ENCODE results near the gene RALGPS1. TPM values are rescaled to one million over a fixed set of nuclear protein-coding genes. Genes with fewer than 3 reads are reported as not detected.

Gene RALGPS1
- total RNA-seq, 1 donor from 2014 or later, result 2.7 TPM

DNA sequence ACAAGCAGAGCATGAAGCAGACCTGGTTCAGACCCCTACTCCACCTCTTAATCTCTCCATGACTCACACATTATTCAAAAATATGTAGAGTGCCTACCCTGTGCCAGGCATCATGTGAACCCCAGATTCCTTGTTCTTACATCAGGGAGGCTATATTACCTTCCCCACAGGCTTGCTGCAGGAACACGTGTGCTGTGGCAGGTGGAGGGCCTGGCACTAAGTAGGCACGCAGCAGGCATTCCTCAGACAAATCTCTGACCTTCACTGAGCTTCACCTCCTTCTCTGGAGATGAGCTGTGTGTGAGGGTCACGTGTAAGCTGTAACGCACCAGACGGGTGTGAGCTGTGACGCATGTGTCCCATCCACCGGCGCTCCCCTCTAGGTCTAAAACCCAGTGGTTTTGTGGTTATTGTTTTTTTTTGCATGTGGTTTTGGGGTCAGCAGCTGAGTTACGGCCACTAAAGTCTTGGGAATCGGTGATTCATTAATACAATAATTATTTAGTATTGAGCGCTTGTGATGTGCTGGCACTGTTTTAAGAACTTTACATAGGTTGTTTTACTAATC, 177.5 kb downstream of the RALGPS1 start:
- intact Hi-C loops (cut with micrococcal nuclease), result no loop called here

GRCh38 chr9:127093319-127094020, 178.9 kb downstream of the RALGPS1 start:
- intact Hi-C loops (cut with micrococcal nuclease), result no loop called here

DNA sequence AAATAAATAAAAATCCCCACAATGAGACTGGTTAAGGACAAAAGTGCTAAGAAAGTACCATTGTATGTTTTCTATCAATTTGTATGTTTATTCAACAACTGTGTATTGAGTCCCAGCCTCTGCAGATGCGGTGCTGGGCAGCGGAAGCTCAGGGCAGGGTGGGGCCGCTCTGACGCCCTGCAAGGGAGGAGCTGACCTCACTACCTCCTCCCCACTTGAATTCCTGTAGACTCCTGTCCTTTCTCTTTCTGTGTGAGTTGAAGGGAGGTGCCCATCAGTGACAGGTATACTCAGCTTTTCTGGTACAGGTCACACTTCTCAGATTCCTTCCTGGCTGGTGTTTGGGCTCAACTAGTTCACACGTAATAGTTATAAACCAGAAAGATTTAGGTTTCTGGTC, 180.8 kb downstream of the RALGPS1 start:
- intact Hi-C loops (cut with micrococcal nuclease), result no loop called here

DNA sequence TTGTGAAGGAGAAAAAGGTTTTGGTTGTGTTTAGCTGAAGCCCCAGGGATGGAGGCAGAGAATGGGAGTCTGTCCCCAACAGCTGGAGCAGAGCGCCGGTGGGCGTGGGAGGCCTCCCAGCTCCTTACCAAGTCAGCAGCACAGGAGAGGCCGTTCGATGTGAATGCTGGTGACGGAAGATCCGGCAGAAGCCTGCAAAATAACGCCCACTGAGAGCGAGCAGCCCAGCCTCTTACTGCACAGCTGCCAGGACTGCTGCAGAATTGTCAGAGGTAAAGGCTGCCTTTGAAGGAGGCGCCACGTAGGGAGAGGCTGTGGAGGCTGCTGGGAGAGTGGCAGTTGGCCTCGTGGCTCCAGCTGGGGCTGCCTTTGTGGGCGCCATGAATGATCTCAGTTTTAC, 181.6 kb downstream of the RALGPS1 start:
- intact Hi-C loops (cut with micrococcal nuclease), result no loop called here

DNA sequence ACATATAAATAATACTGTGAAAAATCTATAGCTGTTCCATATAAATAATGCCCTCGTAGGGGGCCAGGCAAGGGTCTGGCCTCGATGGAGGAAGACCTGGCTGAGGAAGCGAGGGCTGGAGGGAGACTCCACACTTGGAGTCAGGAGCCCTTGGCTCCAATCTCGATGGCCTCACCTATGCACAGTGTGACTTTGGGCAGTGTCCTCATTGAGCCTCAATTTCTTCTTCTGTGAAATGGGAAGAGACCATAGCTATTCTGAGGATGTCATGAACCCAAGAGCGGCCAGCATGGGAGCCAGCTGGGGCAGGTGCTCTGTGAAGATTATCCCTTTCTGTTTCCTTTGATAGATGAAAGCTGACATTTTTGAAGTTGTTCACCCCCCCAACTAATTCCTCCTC, 183.1 kb downstream of the RALGPS1 start:
- intact Hi-C loops (cut with micrococcal nuclease), result no loop called here

DNA sequence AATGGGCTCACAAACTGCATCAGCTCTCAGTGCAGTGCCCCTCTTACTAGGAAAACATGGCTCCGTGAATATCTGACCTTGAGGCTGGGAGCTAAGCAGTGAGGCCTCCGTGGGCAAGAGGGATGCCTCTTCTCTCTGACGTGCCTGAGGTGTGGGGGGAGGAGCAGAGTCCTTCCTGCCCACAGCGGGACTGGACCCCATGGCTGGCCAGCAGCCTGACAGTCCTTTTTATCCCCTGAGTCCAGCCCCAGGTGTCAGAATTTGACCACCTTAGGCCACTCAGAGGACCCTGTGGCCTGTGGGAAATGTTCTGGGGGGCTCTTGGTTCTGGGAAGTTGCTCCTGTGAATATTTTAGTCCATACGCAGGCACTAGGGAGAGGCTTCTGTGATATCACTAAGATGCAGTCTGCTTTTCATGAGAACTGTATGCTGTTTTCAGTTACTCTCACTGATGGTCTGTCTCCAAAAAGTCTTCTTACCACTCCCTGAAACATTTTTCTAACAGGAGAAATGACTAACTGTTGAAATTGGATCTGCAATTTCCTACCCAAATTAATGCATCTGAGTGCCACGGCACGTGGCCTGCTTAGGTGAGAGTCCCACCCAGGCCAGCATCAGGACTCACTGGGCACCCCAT, 184.5 kb downstream of the RALGPS1 start:
- intact Hi-C loops (cut with micrococcal nuclease), result no loop called here

GRCh38 chr9:127099664-127100063, 185.1 kb downstream of the RALGPS1 start:
- intact Hi-C loops (cut with micrococcal nuclease), result no loop called here

GRCh38 chr9:127102176-127102575, 187.6 kb downstream of the RALGPS1 start:
- intact Hi-C loops (cut with micrococcal nuclease), result no loop called here

- intact Hi-C loops (cut with micrococcal nuclease), result no loop called here
Measured at GRCh38 chr9:127102788-127103187, 188.2 kb downstream of the RALGPS1 start.

GRCh38 chr9:127104581-127105311, 190.2 kb downstream of the RALGPS1 start:
- intact Hi-C loops (cut with micrococcal nuclease), result no loop called here

GRCh38 chr9:127105805-127106465, 191.4 kb downstream of the RALGPS1 start:
- intact Hi-C loops (cut with micrococcal nuclease), result no loop called here

GRCh38 chr9:127106466-127106855, 191.9 kb downstream of the RALGPS1 start:
- intact Hi-C loops (cut with micrococcal nuclease), result no loop called here

- intact Hi-C loops (cut with micrococcal nuclease), result no loop called here
Measured at GRCh38 chr9:127107171-127107928, 192.8 kb downstream of the RALGPS1 start.

DNA sequence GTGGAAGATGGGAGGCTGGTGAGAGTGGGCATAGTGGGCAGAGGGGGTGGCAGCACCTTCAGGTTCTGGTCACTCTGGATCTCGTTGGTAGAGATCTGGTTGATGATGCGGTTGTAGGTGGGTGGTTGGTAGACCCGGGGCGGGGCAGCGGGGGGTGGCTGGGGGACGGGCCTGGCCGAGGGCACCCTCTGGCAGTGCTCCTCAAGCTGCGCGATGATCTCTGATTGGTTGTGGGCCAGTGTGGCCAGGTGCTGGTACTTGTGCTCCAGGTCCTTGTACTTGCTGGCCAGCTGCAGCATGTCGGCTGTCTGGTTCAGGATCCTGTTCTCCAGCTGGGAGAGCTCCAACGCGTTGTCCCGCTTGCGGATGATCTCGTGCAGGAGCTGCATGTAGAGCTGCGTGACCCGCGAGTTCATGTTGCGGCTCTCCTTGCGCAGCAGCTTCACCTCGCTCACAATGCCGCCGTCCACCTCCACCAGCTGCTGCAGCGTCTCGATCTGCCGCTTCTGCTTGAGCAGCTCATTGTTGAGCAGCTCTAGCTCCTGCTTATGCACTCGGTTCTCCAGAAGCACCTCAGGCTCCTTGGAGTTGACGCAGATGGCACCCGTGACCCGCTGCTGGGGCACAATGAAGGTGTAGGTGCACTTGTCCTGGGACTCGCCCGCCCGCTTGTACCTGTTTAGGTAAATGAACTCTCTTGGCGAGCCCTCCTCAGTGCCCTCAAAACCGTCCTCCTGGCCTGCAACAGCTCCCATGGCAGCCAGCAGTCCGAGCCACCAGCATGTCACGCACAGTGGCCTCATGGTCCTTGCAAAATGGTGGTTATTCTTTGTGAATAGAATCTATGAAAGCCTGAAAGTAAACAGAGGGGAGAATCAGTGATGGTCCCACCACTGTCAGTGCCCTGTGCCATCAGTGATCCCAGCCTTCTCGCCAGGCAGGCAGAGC, 193.6 kb downstream of the RALGPS1 start:
- intact Hi-C loops (cut with micrococcal nuclease), result no loop called here

GRCh38 chr9:127109212-127109711, 194.7 kb downstream of the RALGPS1 start:
- intact Hi-C loops (cut with micrococcal nuclease), result no loop called here

DNA sequence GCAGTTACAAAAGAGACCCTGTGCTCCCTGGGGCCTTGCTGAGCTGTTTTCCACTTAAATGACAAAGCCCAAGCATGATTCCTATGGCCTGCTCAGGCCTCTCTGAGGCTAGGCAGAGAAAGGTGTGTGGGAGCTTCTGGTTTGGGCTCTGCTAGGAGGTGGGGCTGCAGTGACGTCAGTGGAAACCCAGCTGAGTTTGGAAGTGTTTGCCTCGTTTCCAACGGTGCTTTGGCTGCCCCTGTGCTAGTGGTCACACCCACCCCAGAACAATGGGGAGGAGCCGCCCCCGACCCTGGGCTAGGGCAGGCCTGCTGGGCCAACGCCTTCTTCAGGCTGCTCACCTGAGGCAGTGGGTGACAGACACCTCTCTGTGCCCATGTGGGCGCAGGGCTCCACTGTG, 197.5 kb downstream of the RALGPS1 start:
- intact Hi-C loops (cut with micrococcal nuclease), result no loop called here

DNA sequence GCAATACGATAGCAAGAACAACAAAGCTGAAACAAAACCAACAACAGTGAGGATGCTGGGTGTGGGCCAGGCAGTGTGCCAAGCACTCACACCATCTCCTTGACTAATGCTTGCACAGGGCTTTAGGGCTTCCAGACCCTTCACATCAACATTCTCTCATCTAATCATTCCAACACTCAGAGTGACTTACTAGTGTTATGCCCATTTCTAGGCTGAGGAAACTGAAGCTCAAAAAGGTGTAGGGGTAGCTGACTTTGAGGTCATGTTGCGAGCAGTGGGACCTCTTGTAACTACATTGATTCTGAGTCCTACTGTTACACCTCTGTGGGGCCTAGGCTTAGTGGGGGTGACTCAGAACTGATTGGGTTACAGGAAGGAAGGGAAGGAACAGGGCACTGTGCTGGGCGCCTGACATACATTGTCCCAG, 198.2 kb downstream of the RALGPS1 start:
- intact Hi-C loops (cut with micrococcal nuclease), result no loop called here

DNA sequence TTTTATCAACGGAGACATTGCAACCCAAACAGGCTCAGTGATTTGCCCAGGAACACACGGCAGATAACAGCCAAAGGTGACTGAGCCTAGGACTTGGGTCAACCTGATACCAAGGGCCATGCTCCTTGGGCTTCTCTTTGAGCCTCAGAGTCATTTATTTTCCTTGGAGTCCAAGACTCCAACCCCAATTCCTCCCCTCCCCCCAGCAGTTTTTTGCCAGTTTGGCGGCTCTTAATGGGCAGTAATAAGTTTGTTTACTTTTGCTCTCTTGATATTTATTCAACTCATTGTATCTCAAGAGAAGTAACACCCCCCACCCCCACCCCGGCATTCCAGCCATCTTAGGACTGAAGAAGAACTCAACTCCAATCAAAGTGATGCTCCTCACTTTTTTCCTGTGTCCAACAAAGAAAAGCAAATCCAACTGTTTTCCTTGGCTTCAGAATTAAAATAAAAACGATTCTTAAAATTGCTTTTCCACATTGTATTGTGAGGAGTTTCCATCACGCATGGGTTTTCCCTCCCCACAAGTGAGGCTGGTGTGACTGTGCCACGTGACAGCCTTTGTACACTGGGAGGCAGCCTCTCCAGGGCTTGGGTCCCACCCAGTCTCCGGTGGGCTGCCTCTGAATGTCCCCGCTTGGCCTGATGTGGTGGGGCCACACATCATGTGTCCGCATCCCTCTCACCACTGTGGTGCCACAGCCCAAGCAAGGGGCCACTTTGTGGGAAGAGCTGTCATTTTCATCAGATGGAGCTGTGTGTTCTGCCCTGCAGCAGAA, 198.8 kb downstream of the RALGPS1 start:
- intact Hi-C loops (cut with micrococcal nuclease), result no loop called here

- intact Hi-C loops (cut with micrococcal nuclease), result no loop called here
Measured at GRCh38 chr9:127114606-127115005, 200.0 kb downstream of the RALGPS1 start.
